HG02970 (cell line): ENCODE results near the gene TULP1.
"Not testable (repeated sequence)": the region's sequence is repeated elsewhere in the genome, so short reads cannot be mapped to it uniquely, and the experiment has no call there.

Experiments used
- ATAC-seq: cut with Tn5 transposase; IDR thresholded peaks from one replicate; pipeline ENCODE4 v1.9.1; 2021; ENCODE audit warnings: mild to moderate bottlenecking, moderate library complexity, moderate number of reproducible peaks; ENCODE audit not compliant: unreplicated experiment, low FRiP score

The TULP1 gene

GRCh38 chr6:35512740-35513139 is at the start of gene TULP1:
TULP1 (minus strand) TSS chr6:35512896; CDS start chr6:35512858, 38 bp downstream.
- no peak for ATAC-seq

DNA sequence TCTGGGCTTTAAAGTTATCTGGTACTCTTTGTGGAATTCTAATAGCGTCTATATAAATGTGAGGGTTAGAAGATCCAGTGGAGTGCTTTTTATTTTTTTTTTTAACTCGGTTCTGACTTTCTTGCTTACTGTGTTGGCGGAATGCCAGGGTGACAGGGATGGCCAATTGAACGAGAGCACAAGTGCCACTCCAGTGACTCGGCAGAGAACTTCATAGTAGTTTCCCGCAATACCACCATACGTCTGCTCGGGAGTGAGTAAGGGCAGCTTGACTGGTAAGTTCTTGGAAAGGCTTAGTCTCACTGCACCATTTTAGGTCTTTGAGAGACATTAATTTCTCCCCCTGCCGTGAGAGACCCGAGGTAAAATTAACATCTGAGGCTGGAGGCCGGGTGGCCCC is 49.4 kb upstream of the TULP1 start:
- ATAC-seq, result no peak

DNA sequence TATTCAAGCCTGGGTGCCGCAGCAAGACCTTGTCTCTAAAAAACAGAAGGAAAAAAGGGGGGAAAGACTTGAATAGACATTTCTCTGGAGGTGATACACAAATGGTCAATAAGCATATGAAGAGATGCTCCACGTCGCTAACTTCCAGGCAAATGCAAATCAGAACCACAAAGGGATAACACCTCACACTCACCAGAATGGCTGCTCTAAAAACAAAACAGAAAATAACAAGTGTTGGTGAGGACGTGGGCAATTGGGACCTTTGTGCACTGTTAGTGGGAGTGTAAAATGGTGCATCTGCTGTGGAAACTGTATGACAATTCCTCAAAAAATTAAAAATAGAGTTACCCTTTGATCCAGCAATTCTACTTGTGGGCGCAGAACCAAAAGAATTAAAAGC is 48.4 kb upstream of the TULP1 start:
- no peak for ATAC-seq

- no peak for ATAC-seq
Measured at GRCh38 chr6:35558571-35558970, 45.9 kb upstream of the TULP1 start.

DNA sequence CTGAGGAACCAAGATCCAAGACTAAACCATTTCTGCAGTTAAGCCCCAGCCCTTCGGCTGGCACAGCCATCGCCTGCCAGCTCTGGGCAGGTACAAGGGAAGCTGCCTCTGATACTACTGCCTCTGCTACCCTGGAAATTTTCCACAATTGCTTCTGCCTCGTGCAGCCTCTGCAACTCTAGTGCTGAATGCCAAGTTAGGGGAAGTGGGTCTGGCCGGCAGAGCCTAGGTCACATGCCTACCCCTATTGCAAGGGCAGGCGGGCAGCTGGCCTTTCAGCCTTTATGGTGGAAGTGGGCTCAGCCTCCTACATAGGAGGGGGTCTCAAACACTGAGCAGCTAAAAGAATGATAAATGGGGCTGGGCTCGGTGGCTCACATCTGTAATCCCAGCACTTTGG is 44.5 kb upstream of the TULP1 start:
- ATAC-seq, result no peak

GRCh38 chr6:35554811-35555210 is 42.1 kb upstream of the TULP1 start:
- no peak for ATAC-seq

GRCh38 chr6:35553315-35553714 is 40.6 kb upstream of the TULP1 start:
- ATAC-seq, result no peak

GRCh38 chr6:35552285-35552917 is 39.7 kb upstream of the TULP1 start:
- ATAC-seq, result no peak

GRCh38 chr6:35550437-35550836 is 37.7 kb upstream of the TULP1 start:
- no peak for ATAC-seq

GRCh38 chr6:35547676-35548075 is 35.0 kb upstream of the TULP1 start:
- no peak for ATAC-seq

- ATAC-seq, result no peak
Measured at GRCh38 chr6:35544769-35545361, 32.2 kb upstream of the TULP1 start.

GRCh38 chr6:35543459-35544193 is 30.9 kb upstream of the TULP1 start:
- no peak for ATAC-seq

DNA sequence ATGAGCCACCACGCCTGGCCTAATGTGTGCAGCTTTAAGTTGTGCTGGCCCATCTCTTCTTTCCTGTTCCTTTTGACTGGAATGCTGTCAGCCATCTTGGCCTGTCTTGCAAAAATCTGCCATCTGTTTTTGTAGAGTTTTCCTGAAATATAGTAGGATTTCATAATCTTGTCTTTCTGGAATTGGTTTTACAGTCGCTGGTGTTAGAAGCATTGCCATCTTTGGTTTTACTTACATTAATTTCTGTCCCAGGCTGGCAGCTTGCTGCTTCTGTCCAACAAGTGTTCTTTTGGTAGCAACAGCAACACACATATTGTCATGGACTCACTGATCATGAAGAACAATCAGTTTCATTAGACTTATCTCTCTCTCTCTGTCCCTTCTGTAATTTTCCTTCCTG is 29.1 kb upstream of the TULP1 start:
- ATAC-seq, result no peak

DNA sequence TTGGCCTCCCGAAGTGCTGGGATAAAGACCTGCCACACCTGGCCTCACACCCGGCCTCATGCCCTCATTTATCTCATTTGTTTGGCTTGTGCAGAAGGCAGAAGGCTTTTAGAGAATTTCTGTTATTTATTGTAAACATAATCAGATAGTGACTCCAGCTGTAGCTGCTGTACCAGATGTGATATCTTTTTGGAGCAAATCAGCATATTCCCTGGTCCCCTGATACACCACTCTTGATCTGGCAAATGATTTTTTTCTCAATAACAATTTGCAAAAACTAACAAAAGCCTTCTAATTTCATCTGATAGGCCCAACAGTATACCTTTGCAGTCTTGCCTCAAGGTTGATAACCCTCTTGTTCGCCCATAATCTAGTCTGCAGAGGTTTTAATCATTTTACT is 26.5 kb upstream of the TULP1 start:
- no peak for ATAC-seq

GRCh38 chr6:35535847-35536246 is 23.2 kb upstream of the TULP1 start:
- not testable (repeated sequence) for ATAC-seq

DNA sequence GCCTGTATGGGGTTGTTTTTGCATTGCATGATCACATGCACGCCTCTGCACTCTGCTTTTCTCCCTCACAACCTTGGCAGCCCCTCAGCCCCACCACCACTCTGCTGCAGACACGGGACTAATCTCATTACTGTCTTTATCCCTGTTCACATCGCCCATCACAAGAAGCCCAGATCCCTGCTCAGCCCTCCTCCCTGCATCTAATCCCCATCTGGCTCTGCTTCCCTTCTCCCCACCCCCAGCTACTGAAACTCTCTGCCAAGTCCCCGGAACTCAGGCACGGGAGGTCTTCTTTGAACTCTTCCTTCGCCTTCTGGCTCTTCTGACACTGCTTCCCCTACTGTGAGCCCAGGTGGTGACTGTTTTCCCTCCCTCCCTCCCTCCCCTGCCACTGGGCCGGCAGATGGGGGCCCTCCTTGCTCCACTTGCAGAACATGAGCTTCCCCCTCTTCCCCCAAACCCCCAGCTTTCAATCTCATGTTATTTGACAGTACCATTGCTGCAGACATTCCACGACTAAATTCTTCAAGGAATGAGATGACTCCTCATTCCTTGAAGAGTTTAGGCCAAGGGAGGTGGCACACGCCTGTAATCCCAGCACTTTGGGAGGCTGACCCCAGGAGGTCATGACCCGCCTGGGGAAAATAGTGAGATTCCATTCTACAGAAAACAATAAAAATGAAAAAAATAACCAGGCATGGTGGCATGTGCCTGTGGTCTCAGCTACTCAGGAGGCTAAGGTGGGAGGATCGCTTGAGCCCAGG is 21.9 kb upstream of the TULP1 start:
- ATAC-seq, result no peak

DNA sequence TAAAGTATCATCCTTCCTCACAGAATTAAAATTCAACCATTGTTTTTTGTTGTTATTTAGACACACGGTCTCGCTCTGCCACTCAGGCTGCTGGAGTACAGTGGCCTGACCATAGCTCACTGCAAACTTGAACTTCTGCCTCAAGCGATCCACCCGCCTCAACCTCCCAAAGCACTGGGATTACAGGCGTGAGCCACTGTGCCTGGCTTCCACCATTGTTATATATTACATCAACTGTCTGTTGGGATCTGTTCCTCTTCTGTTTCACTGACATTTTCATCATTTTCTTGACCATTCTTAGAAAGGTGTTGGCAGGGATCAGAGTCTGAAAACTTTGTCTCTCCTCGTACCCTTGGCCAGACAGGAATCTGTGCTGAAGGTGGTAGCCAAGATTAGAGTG is 21.3 kb upstream of the TULP1 start:
- no peak for ATAC-seq

- ATAC-seq, result no peak
Measured at GRCh38 chr6:35532126-35532525, 19.4 kb upstream of the TULP1 start.

DNA sequence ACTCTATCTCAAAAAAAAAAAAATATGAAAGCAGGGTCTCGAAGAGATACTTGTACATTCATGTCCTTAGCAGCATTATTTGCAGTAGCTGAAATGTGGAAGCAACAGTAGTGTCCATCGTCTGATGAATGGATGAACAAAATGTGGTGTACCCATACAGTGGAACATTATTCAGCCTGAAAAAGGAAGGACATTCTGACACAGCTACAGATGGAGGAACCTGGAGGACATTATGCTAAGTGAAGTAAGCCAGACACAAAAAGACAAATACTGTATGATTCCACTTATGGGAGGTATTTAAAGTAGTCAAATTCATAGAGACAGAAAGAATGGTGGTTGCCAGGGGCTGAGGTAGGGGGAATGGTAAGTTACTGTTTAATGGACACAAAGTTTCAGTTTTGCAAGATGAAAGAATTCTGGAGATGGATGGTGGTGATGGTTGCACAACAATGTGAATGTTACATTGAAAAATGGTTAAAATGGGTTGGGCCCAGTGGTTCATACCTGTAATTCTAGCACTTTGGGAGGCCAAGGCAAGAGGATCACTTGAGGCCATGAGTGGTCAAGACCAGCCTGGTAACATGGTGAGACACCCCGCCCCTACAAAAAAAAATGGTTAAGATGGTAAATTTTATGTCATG is 11.8 kb upstream of the TULP1 start:
- ATAC-seq, result no peak
